Glomerular visceral epithelial cell (primary cell): ENCODE results near the gene CCDC102B.
A peak's percentile ranks its signal among the peaks of the same experiment; 100 is the strongest.
"Not testable (repeated sequence)": the region's sequence is repeated elsewhere in the genome, so short reads cannot be mapped to it uniquely, and the experiment has no call there.

Experiments
- DNase-seq: peaks from one replicate; pipeline ENCODE4 v3.0.0-alpha.2; 2016; ENCODE audit errors: extremely low spot score

Gene CCDC102B

GRCh38 chr18:68830256-68831045 is 32.6 kb downstream of the CCDC102B start:
- no peak for DNase-seq

GRCh38 chr18:68833756-68834155 is 35.9 kb downstream of the CCDC102B start:
- no peak for DNase-seq

- no peak for DNase-seq
Measured at GRCh38 chr18:68837665-68838451, 40.0 kb downstream of the CCDC102B start.

- DNase-seq = no peak
Measured at GRCh38 chr18:68839701-68840100, 41.8 kb downstream of the CCDC102B start.

- DNase-seq = peak; percentile 58
Measured at GRCh38 chr18:68840554-68841263, 42.8 kb downstream of the CCDC102B start.

- no peak for DNase-seq
Measured at GRCh38 chr18:68841301-68841700, 43.4 kb downstream of the CCDC102B start.

- no peak for DNase-seq
Measured at GRCh38 chr18:68842951-68843350, 45.1 kb downstream of the CCDC102B start.

- no peak for DNase-seq
Measured at GRCh38 chr18:68843473-68844089, 45.7 kb downstream of the CCDC102B start.

- peak; percentile 31 for DNase-seq
Measured at GRCh38 chr18:68847219-68847837, 49.4 kb downstream of the CCDC102B start.

GRCh38 chr18:68848242-68848641 is 50.4 kb downstream of the CCDC102B start:
- DNase-seq = no peak

- no peak for DNase-seq
Measured at GRCh38 chr18:68854786-68855391, 57.0 kb downstream of the CCDC102B start.

- no peak for DNase-seq
Measured at GRCh38 chr18:68855491-68855890, 57.6 kb downstream of the CCDC102B start.

- DNase-seq = no peak
Measured at GRCh38 chr18:68861365-68861764, 63.5 kb downstream of the CCDC102B start.

- DNase-seq = no peak
Measured at GRCh38 chr18:68865021-68865420, 67.1 kb downstream of the CCDC102B start.

- DNase-seq = no peak
Measured at GRCh38 chr18:68865503-68865902, 67.6 kb downstream of the CCDC102B start.

- DNase-seq = no peak
Measured at GRCh38 chr18:68873003-68873402, 75.1 kb downstream of the CCDC102B start.

- DNase-seq = no peak
Measured at GRCh38 chr18:68874361-68874760, 76.5 kb downstream of the CCDC102B start.

- DNase-seq = not testable (repeated sequence)
Measured at GRCh38 chr18:68879947-68880346, 82.1 kb downstream of the CCDC102B start.

- DNase-seq = no peak
Measured at GRCh38 chr18:68887410-68887809, 89.5 kb downstream of the CCDC102B start.

GRCh38 chr18:68893354-68893753 is 95.5 kb downstream of the CCDC102B start:
- no peak for DNase-seq

GRCh38 chr18:68897286-68897685 is 99.4 kb downstream of the CCDC102B start:
- no peak for DNase-seq
